Esophagus squamous epithelium (tissue), 5 donors: ENCODE results near the gene IL36A. TPM values are rescaled to one million over a fixed set of nuclear protein-coding genes. Genes with fewer than 3 reads are reported as not detected.

Experiments
- DNase-seq: peaks from one replicate; lab custom pipeline; 2025; lab: John Stamatoyannopoulos, UW
- H3K27ac ChIP-seq, 4 donors: fragments of 200-600 bp; sonication (generic); one replicate each; pipeline ENCODE4 v1.5.1; 2016 to 2019; ENCODE audit warnings: mild to moderate bottlenecking in 1 of 4
- H3K27me3 ChIP-seq, 4 donors: fragments of 200-600 bp; sonication (generic); 1 replicate in 3 of 4; 2 replicates in 1 of 4; pipeline versions ENCODE4 v1.5.1 to v1.6.0; 2017 to 2021; ENCODE audit warnings: antibody characterized with exemption in 1 of 4
- H3K36me3 ChIP-seq, 3 donors: fragments of 200-600 bp; sonication (generic); one replicate each; pipeline ENCODE4 v1.5.1; 2016 to 2019
- H3K4me1 ChIP-seq, 3 donors: fragments of 200-600 bp; sonication (generic); one replicate each; pipeline ENCODE4 v1.5.1; 2017 to 2019
- H3K4me3 ChIP-seq, 4 donors: fragments of 200-600 bp; sonication (generic); 1 replicate in 3 of 4; 2 replicates in 1 of 4; pipeline ENCODE4 v1.5.1; 2016 to 2019; ENCODE audit warnings: mild to moderate bottlenecking in 2 of 4, moderate library complexity in 1 of 4
- H3K9me3 ChIP-seq, 3 donors: fragments of 200-600 bp; sonication (generic); one replicate each; pipeline ENCODE4 v1.5.1; 2016 to 2019
- POLR2A ChIP-seq, 4 donors: fragments of 450-650 bp; IDR thresholded peaks; one replicate each; pipeline ENCODE4 v1.6.1; 2017; ENCODE audit warnings: antibody characterized with exemption in 4 of 4, mild to moderate bottlenecking in 4 of 4, moderate library complexity in 3 of 4
- WGBS, 2 donors: methylation state at CpG; one replicate each; pipeline ENCODE4 v1.1.5; 2018; 5-methylcytosine and 5-hydroxymethylcytosine counted together
- intact Hi-C: fragments of 100-400 bp; cut with DNase I; formaldehyde crosslinking; loops from one replicate; pipeline ENCODE4 v1.15.0; 2022
- small RNA-seq, 4 donors: library from RNA; depleted of rRNA; stranded (forward); fragments of <200 nt; gene quantifications; one replicate each; pipeline ENCODE3, GENCODE V24; 2016
- total RNA-seq, 4 donors: library from RNA; depleted of rRNA; stranded (reverse); fragments of >200 nt; gene quantifications; one replicate each; pipeline ENCODE4 v1.1.0, GENCODE V29; 2016
- TF ChIP-seq, protein P1 (sequence below), 6 experiments: fragments of 450-650 bp in 4 of 6; fragments of 200-600 bp in 2 of 6; sonication (generic) in 2 of 6; IDR thresholded peaks; one replicate each; pipeline ENCODE4 v1.5.1; 2016 to 2019; ENCODE audit warnings: antibody characterized with exemption in 6 of 6, mild to moderate bottlenecking in 4 of 6, moderate library complexity in 4 of 6
- donor health status: DM: yes; HTN: yes; CAD: no.

Gene IL36A
- total RNA-seq, 4 donors from 2014 or later: 54.9 to 254 (median 207) TPM

DNA sequence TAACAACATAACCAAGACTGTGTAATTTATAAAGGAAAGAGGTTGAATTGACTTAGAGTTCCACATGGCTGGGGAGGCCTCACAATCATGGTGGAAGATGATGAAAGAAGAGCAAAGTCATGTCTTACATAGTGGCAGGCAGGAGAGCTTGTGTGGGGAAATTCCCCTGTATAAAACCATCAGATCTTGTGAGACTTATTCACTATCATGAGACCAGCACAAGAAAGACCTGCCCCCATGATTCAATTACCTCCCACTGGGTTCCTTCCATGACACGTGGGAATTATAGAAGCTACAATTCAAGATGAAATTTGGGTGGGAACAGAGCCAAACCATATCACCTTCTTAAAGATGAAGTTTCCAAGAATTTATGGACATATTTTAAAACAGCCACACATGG lies 51.3 kb downstream of the IL36A start:
- 55 to 60% methylated on average over 1 of the region's 1 CpG for WGBS, 2 donors
- no peak for TF ChIP-seq POLR2A (IDR thresholded peaks at IDR 0.05)
- TF ChIP-seq, protein P1, sequence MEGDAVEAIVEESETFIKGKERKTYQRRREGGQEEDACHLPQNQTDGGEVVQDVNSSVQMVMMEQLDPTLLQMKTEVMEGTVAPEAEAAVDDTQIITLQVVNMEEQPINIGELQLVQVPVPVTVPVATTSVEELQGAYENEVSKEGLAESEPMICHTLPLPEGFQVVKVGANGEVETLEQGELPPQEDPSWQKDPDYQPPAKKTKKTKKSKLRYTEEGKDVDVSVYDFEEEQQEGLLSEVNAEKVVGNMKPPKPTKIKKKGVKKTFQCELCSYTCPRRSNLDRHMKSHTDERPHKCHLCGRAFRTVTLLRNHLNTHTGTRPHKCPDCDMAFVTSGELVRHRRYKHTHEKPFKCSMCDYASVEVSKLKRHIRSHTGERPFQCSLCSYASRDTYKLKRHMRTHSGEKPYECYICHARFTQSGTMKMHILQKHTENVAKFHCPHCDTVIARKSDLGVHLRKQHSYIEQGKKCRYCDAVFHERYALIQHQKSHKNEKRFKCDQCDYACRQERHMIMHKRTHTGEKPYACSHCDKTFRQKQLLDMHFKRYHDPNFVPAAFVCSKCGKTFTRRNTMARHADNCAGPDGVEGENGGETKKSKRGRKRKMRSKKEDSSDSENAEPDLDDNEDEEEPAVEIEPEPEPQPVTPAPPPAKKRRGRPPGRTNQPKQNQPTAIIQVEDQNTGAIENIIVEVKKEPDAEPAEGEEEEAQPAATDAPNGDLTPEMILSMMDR (IDR thresholded peaks at IDR 0.05): no peak
- H3K27me3 ChIP-seq: no peaks in the 10 kb centered on the region
- H3K27ac ChIP-seq: no peak overlapping the region
- DNase-seq: no peak
- H3K4me1 ChIP-seq: peaks cover 0 to 13% (median 0%) of the 10 kb centered on the region in 3 donors
- H3K9me3 ChIP-seq: peaks cover 0 to 30% (median 9%) of the 10 kb centered on the region in 3 donors
- H3K4me3 ChIP-seq: no peak overlapping the region
- no peaks in the 10 kb centered on the region for H3K36me3 ChIP-seq
- intact Hi-C loops: no loop called here

DNA sequence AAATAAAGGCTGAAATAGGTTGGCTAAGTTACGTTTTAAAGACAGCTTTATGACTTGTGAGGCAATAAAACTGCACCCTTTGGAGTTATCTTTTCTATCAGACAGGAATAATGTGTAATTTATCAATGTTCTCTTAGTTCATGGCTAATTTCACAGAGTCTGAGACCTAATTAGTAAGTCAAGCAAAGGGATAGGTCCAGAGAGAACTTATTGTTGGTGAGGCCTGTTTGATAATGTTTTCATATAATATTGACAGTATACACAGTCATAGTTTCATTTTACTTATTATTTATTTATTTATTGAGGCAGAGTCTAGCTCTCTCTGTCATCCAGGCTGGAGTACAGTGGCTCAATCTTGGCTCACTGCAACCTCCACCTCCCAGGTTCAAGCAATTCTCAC lies 51.9 kb downstream of the IL36A start:
- Histone ChIP-seq H3K4me1 (peaks cover 0 to 13% (median 0%) of the 10 kb centered on the region in 3 donors), H3K9me3 (peaks cover 0 to 30% (median 9%) of the 10 kb centered on the region in 3 donors), H3K36me3 (no peaks in the 10 kb centered on the region), H3K27me3 (no peaks in the 10 kb centered on the region), H3K4me3 (no peak overlapping the region), H3K27ac (no peak overlapping the region)
- TF ChIP-seq, protein P1 (IDR thresholded peaks at IDR 0.05): no peak
- no peak for TF ChIP-seq POLR2A (IDR thresholded peaks at IDR 0.05)
- 73 to 88% methylated on average over 1 of the region's 1 CpG for WGBS, 2 donors
- no peak for DNase-seq
- intact Hi-C loops: no loop called here

Small RNA genes within 50 kb of the gene (small RNA-seq; reads per million reads assigned to genes)
- gene HMGN2P23: 0 reads per million in 4 donors

Other genes starting within 250 kb of the IL36A start
- 10 to 100 TPM in 1 of 4 donors, 1 to 10 TPM in 3; 4.3 to 14.4 (median 6.7) TPM for gene CKAP2L, start 240.8 kb upstream of the IL36A start, total RNA-seq
- 10 to 100 TPM in 1 of 4 donors, 1 to 10 TPM in 2, under 1 TPM in 1; 0.53 to 37.4 (median 4.3) TPM for gene IL1A, start 221.0 kb upstream of the IL36A start, total RNA-seq
- 10 to 100 TPM in 1 of 4 donors, 1 to 10 TPM in 3; 1.3 to 16.5 (median 4.4) TPM for gene IL1B, start 168.7 kb upstream of the IL36A start, total RNA-seq
- gene IL37, start 94.3 kb upstream of the IL36A start, total RNA-seq: 1 to 10 TPM in 1 of 4 donors, not detected in 3; 1.3 TPM
- gene IL36G, start 27.5 kb upstream of the IL36A start, total RNA-seq: 100 to 1,000 TPM in 1 of 4 donors, 1 to 10 TPM in 2, not detected in 1; 7.3 to 223 (median 7.7) TPM
- 1 to 10 TPM in 2 of 4 donors, not detected in 2; 1.5 to 1.7 TPM for gene IL36B, start 47.4 kb downstream of the IL36A start, total RNA-seq
- 10 to 100 TPM in 3 of 4 donors, 1 to 10 TPM in 1; 5.0 to 90.7 (median 28.9) TPM for gene IL36RN, start 53.7 kb downstream of the IL36A start, total RNA-seq
- under 1 TPM in 1 of 4 donors, not detected in 3; 0.53 TPM for gene IL1F10, start 62.5 kb downstream of the IL36A start, total RNA-seq
- 1,000 to 10,000 TPM in 2 of 4 donors, 100 to 1,000 TPM in 2; 594 to 1,539 (median 978) TPM for gene IL1RN, start 122.1 kb downstream of the IL36A start, total RNA-seq
- 10 to 100 TPM; 25.1 to 62.5 (median 50.2) TPM for gene PSD4, start 168.5 kb downstream of the IL36A start, total RNA-seq